B cell (primary cell): ENCODE results near the gene ADGRE1.

Experiments
- EZH2 ChIP-seq: IDR thresholded peaks from 2 replicates; pipeline ENCODE4 v1.6.1; 2012; ENCODE audit warnings: borderline replicate concordance, low read depth, mild to moderate bottlenecking, moderate library complexity, low read length; ENCODE audit not compliant: insufficient read depth, poor library complexity, severe bottlenecking
- TF ChIP-seq, protein P1 (sequence below): fragments of 200-600 bp; IDR thresholded peaks from one replicate; pipeline ENCODE4 v1.8.0; 2022; ENCODE audit warnings: antibody characterized with exemption, mild to moderate bottlenecking

- TF ChIP-seq EZH2 = no peak
- TF ChIP-seq, protein P1, sequence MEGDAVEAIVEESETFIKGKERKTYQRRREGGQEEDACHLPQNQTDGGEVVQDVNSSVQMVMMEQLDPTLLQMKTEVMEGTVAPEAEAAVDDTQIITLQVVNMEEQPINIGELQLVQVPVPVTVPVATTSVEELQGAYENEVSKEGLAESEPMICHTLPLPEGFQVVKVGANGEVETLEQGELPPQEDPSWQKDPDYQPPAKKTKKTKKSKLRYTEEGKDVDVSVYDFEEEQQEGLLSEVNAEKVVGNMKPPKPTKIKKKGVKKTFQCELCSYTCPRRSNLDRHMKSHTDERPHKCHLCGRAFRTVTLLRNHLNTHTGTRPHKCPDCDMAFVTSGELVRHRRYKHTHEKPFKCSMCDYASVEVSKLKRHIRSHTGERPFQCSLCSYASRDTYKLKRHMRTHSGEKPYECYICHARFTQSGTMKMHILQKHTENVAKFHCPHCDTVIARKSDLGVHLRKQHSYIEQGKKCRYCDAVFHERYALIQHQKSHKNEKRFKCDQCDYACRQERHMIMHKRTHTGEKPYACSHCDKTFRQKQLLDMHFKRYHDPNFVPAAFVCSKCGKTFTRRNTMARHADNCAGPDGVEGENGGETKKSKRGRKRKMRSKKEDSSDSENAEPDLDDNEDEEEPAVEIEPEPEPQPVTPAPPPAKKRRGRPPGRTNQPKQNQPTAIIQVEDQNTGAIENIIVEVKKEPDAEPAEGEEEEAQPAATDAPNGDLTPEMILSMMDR = no peak
These were observed 30.5 kb upstream of the ADGRE1 start for GRCh38 chr19:6856749-6857372.
